Kidney (tissue), 11 donors: Measurements from ENCODE around the gene CDRT15L2. TPM values are rescaled to one million over a fixed set of nuclear protein-coding genes. Genes with fewer than 3 reads are reported as not detected.
"Not testable (repeated sequence)": the region's sequence is repeated elsewhere in the genome, so short reads cannot be mapped to it uniquely, and the experiment has no call there.

ENCODE experiments used
- DNase-seq, 5 donors: peaks; one replicate each; pipeline ENCODE4 v3.0.0-alpha.2; 2013 to 2020
- FAIRE-seq: peaks from 2 replicates; lab custom pipeline; 2012; peaks lifted over from hg19 to GRCh38; lab: Jason Lieb, UNC
- H3K27ac ChIP-seq, 2 donors: one replicate each; pipeline ENCODE4 v1.7.0; 2013; ENCODE audit warnings: low read depth in 2 of 2, low read length in 2 of 2, inconsistent platforms in 1 of 2
- H3K27me3 ChIP-seq: one replicate; pipeline ENCODE4 v1.7.1; 2013; ENCODE audit warnings: low read length, inconsistent platforms; ENCODE audit not compliant: control insufficient read depth, insufficient read depth
- H3K36me3 ChIP-seq, 3 donors: one replicate each; pipeline versions ENCODE4 v1.7.0 to v1.7.1; 2013; ENCODE audit warnings: low read length in 3 of 3, control low read depth in 1 of 3, inconsistent platforms in 1 of 3; ENCODE audit not compliant: insufficient read depth in 3 of 3, control insufficient read depth in 2 of 3
- H3K4me1 ChIP-seq, 3 donors: one replicate each; pipeline versions ENCODE4 v1.7.0 to v1.7.1; 2013; ENCODE audit warnings: low read length in 3 of 3, inconsistent platforms in 1 of 3, low read depth in 1 of 3; ENCODE audit not compliant: control insufficient read depth in 2 of 3, insufficient read depth in 2 of 3
- H3K4me3 ChIP-seq, 3 donors: one replicate each; pipeline versions ENCODE4 v1.7.0 to v1.8.1; 2013; ENCODE audit warnings: low read length in 3 of 3, control low read depth in 1 of 3, inconsistent platforms in 1 of 3
- H3K9ac ChIP-seq, 3 donors: one replicate each; pipeline versions ENCODE4 v1.7.0 to v1.7.1; 2013; ENCODE audit warnings: low read length in 3 of 3, control low read depth in 1 of 3, inconsistent platforms in 1 of 3
- H3K9me3 ChIP-seq, 3 donors: one replicate each; pipeline versions ENCODE4 v1.7.0 to v1.7.1; 2013; ENCODE audit warnings: low read length in 3 of 3, control low read depth in 1 of 3, inconsistent platforms in 1 of 3; ENCODE audit not compliant: control insufficient read depth in 2 of 3, insufficient read depth in 1 of 3
- intact Hi-C: fragments of 100-400 bp; cut with DNase I; formaldehyde crosslinking; loops from one replicate; pipeline ENCODE4 v1.11.1; 2022
- polyA plus RNA-seq: library from polyadenylated mRNA; stranded (reverse); fragments of 350-450 nt; fragmentation: Illumina TruSeq; extraction: RNeasy Lipid Tissue Mini Kit (QIAGEN cat#74804); gene quantifications from one replicate; pipeline ENCODE4 v1.2.3, GENCODE V29; 2014; ENCODE audit warnings: low read depth, low replicate concordance; ENCODE audit not compliant: insufficient read depth
- total RNA-seq: library from RNA; stranded (reverse); fragmentation: NEBNext Ultra II Directional; extraction: Animal tissue kit (Norgen Biotek cat#: 25700); gene quantifications from one replicate; pipeline ENCODE4 v1.2.1, GENCODE V29; 2021
- donor health status: control.
- donor health status: control.
- donor health status: DM: yes; HTN: yes; CAD: no.
- donor health status: Normal renal cell carcinoma (clear cell type).

CDRT15L2 gene
- total and polyA plus RNA-seq, 2 donors from 2014 or later: not detected

GRCh38 chr17:20573216-20573615, 6.3 kb upstream of the CDRT15L2 start:
- DNase-seq, intact Hi-C loops, H3K9me3 ChIP-seq, H3K27me3 ChIP-seq, H3K9ac ChIP-seq, H3K27ac ChIP-seq, H3K36me3 ChIP-seq, H3K4me1 ChIP-seq, H3K4me3 ChIP-seq, FAIRE-seq: not testable (repeated sequence)

DNA sequence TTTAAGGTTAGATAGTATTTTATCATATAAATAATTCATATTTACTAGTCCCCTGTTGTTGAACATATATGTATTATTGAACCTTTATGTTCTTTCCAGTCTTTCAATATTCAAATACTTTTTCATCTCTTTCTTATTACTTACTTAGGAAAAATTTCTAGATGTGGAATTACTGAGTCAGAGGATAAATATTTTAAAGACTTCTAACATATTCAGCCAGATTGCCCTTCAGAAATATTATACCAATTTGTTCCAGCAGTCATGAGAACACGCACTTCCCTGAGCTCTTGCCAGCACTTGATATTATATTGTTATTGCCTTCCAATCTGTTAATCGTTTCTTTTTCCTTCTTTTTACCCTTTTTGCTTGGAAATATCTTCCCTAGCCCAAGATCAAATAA, 4.5 kb upstream of the CDRT15L2 start:
- H3K9me3 ChIP-seq, H3K9ac ChIP-seq, H3K4me1 ChIP-seq, DNase-seq, H3K36me3 ChIP-seq, FAIRE-seq, intact Hi-C loops, H3K27me3 ChIP-seq, H3K27ac ChIP-seq, H3K4me3 ChIP-seq: not testable (repeated sequence)

DNA sequence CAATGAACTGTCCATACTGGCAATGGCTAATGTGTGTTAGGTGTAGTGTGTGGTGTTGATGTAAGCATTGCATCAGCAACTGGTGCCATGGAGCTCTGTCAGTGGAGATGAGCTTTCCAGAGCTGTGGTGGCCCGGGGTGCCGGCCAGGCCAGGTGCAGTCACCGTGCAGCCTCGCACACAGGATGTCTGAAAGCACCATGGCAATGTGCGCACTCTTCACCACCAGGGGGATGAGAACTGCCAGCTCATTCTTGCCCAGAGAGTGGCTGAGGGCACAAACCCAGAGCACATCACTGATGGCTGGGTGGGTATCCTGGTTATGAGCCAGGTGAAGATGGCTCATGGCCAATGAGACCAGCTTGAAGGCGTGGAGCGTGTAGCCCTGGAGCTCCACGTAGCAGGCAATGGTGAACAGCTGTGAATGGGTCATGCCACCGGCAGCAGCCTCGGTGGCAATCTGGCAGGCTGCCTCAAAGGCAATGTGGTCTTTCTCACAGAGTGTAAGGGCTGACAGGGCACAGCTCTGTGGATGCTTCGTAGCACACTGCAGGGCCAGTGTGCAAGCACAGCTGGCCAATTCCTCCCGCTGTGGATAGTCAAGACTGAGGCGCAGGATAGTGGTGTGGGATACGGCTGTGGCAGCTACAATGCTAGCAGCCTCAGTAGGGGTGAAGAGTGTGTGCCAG, 4.5 kb downstream of the CDRT15L2 start:
- intact Hi-C loops, DNase-seq, H3K27ac ChIP-seq, H3K9me3 ChIP-seq, H3K27me3 ChIP-seq, H3K4me1 ChIP-seq, H3K9ac ChIP-seq, H3K4me3 ChIP-seq, FAIRE-seq, H3K36me3 ChIP-seq: not testable (repeated sequence)

- peak in 2 of 5 donors; percentile 21 to 53 for DNase-seq
- intact Hi-C loops: not testable (repeated sequence)
Measured at GRCh38 chr17:20588744-20589453, 9.4 kb downstream of the CDRT15L2 start.

GRCh38 chr17:20589454-20589810, 9.9 kb downstream of the CDRT15L2 start:
- FAIRE-seq, H3K27ac ChIP-seq, H3K4me1 ChIP-seq, H3K9ac ChIP-seq, H3K9me3 ChIP-seq, H3K4me3 ChIP-seq, H3K36me3 ChIP-seq, intact Hi-C loops, H3K27me3 ChIP-seq: not testable (repeated sequence)
- peak in 1 of 5 donors; percentile 80 for DNase-seq

More at GRCh38 chr17:20588744-20589453, 9.4 kb downstream of the CDRT15L2 start:
- not testable (repeated sequence) for H3K4me1 ChIP-seq, H3K27me3 ChIP-seq, H3K4me3 ChIP-seq, H3K9ac ChIP-seq, H3K9me3 ChIP-seq, FAIRE-seq, H3K27ac ChIP-seq, H3K36me3 ChIP-seq

GRCh38 chr17:20591040-20591439, 11.5 kb downstream of the CDRT15L2 start:
- intact Hi-C loops, FAIRE-seq, H3K9me3 ChIP-seq, DNase-seq, H3K4me3 ChIP-seq, H3K9ac ChIP-seq, H3K27me3 ChIP-seq, H3K36me3 ChIP-seq, H3K27ac ChIP-seq, H3K4me1 ChIP-seq: not testable (repeated sequence)

DNA sequence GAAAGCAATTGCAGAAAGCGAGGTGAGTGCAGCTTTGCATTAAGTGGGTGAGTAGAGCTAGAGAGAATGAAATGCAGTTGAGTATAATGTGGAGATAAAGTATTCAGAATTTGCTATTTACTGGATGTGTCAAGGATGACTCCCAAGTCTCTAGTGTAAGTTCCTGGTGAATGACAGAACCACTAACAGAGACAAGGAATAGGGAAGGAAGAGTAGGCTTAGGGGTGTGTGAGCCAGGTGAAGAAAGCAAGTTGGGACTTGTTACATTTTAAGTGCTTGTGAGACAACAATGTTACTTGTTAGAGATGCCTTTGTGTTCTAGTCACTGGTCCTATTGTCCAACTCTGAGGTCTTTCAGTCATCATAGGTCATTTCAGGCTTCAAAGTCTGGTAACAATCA, 26.0 kb downstream of the CDRT15L2 start:
- H3K9ac ChIP-seq, FAIRE-seq, H3K27me3 ChIP-seq, H3K4me3 ChIP-seq, DNase-seq, H3K4me1 ChIP-seq, H3K27ac ChIP-seq, H3K36me3 ChIP-seq, intact Hi-C loops, H3K9me3 ChIP-seq: not testable (repeated sequence)

DNA sequence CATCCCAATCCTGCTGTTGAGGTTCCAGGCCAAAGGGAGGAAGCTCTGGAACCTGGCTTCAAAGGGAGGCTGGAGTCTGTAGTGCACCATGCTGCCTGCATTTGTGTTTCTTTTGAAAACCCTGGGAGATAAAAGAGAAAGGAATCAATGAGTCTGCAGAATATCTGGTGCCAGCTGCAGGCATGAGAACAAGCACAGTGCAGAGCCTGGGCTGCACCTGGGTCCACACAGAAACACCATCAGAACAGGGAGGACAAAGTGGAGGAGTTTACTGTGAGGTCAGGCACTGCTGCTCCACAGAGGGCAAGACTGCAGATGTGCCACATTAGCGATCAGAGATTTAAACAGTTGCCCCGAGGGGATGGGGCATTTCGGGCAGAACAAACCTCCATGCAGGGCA, 30.0 kb downstream of the CDRT15L2 start:
- H3K27me3 ChIP-seq, intact Hi-C loops, H3K9ac ChIP-seq, FAIRE-seq, H3K4me1 ChIP-seq, H3K4me3 ChIP-seq, H3K36me3 ChIP-seq, H3K9me3 ChIP-seq, H3K27ac ChIP-seq, DNase-seq: not testable (repeated sequence)
